Stromal cell of bone marrow (primary cell): ENCODE data around the gene RPS26.
"Not testable (repeated sequence)": the region's sequence is repeated elsewhere in the genome, so short reads cannot be mapped to it uniquely, and the experiment has no call there.

Experiments used
- DNase-seq: peaks from one replicate; pipeline ENCODE4 v3.0.0-alpha.2; 2012; ENCODE audit warnings: low read depth

The RPS26 gene

GRCh38 chr12:56021889-56022497 is 19.7 kb upstream of the RPS26 start:
- no peak for DNase-seq

DNA sequence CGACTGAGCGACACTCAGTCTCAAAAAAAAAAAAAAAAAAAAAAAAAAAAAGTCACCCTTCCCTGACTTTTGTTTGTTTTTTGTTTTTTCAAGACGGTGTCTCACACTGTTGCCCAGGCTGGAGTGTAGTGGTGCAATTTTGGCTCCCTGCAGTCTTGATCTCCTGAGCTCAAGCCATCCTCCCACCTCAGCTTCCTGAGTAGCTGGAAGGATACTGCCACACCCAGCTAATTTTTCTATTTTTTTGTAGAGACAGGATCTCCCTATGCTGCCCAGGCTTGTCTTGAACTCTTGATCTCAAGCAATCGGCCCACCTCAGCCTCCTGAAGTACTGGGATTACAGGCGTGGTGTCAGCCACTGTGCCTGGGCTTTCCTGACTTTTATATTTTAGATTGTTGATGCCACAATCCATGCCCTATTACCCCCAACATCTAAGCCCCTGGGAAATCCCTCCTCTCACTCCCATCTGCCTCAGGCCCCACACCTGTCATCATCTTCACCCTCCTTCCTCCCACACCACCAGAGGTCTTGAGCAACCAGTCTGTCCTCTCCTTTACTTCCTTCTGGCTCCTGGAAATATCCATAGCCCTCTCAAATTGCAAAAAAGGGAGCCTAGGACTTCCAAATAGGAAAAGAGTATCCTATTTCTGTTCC is 13.1 kb upstream of the RPS26 start:
- no peak for DNase-seq

DNA sequence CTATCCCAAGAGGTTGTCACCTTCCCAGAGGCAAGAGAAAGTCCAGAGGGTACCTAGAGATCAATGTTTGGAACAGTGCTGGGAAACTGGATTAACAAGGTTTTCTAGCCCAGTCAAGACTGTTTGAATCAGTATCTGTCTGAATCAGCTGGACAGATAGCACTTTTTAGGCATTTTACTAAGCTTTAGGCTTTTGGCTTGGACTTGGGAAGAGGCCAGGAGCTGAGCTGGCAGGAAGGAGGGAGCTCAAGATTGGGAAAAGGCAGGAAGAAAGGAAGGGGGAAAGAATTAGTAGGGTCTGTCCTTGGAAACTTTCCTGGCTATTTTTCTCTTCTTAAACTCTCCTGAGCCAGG is 12.6 kb upstream of the RPS26 start:
- peak; percentile 74 for DNase-seq

DNA sequence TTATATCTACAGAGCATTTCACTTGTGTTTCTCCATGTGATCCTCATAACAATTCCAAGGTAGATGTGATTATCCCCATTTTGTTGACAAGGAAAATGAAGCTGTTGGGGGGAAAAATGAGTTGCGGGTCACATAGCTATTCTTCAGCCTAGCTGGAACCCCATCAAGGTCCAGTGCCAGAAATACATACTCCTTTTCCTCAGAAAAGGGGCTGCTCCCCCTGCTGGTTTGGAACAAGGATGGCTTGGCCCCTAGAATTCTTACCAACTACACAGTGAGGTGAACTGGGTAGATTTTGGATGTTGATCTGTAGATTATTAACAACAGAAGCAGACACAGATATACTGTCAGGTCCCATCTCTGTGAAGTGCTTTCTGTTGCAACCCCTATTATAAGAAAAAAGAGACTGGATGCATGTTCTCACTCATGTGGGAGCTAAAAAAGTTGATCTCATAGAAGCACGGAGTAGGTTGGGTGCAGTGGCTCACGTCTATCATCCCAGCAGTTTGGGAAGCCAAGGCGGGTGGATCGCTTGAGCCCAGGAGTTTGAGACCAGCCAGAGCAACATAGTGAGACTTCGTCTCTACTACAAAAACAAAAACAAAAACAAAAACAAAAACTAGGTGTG is 11.9 kb upstream of the RPS26 start:
- DNase-seq, result peak; percentile 67

- DNase-seq, result no peak
Measured at GRCh38 chr12:56031987-56032386, 9.7 kb upstream of the RPS26 start.

DNA sequence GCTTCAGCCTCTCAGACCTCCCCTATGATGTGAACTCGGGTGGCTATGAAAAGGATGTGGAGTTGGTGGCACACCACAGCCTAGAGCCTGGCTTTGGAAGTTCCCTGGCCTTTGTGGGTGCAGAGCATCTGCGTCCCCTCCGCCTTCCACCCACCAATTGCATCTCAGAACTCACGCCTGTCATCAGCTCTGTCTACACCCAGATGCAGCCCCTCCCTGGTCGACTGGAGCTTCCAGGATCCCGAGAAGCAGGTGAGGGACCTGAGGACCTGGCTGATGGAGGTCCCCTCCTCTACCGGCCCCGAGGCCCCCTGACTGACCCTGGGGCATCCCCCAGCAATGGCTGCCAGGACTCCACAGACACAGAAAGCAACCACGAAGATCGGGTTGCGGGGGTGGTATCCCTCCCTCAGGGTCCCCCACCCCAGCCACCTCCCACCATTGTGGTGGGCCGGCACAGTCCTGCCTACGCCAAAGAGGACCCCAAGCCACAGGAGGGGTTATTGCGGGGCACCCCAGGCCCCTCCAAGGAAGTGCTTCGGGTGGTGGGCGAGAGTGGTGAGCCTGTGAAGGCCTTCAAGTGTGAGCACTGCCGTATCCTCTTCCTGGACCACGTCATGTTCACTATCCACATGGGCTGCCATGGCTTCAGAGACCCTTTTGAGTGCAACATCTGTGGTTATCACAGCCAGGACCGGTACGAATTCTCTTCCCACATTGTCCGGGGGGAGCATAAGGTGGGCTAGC is 7.0 kb upstream of the RPS26 start:
- DNase-seq, result no peak

GRCh38 chr12:56037161-56037560 is 4.6 kb upstream of the RPS26 start:
- DNase-seq, result no peak

DNA sequence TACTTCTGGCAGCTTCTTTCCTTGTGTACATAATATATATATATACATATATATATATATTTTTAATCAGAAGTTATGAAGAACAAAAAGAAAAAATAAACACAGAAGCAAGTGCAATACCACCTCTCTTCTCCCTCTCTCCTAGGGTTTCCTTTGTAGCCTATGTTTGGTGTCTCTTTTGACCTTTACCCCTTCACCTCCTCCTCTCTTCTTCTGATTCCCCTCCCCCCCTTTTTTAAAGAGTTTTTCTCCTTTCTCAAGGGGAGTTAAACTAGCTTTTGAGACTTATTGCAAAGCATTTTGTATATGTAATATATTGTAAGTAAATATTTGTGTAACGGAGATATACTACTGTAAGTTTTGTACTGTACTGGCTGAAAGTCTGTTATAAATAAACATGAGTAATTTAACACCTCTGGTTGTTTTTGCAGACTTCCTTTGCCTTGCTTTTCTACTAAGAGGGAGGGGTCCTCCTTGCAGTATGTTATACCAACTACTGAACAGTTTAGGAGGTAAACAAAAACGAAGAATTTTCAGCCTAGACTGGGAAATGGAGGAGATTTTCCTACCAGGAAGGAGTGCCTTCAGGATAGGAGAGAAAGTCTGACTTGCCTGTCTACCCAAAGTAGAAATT is 3.6 kb upstream of the RPS26 start:
- DNase-seq, result no peak

- DNase-seq, result no peak
Measured at GRCh38 chr12:56040151-56040550, 1.6 kb upstream of the RPS26 start.

- no peak for DNase-seq
Measured at GRCh38 chr12:56040963-56041551, 661 bp upstream of the RPS26 start.

- DNase-seq, result not testable (repeated sequence)
Measured at GRCh38 chr12:56042430-56042813, 704 bp downstream of the RPS26 start.

DNA sequence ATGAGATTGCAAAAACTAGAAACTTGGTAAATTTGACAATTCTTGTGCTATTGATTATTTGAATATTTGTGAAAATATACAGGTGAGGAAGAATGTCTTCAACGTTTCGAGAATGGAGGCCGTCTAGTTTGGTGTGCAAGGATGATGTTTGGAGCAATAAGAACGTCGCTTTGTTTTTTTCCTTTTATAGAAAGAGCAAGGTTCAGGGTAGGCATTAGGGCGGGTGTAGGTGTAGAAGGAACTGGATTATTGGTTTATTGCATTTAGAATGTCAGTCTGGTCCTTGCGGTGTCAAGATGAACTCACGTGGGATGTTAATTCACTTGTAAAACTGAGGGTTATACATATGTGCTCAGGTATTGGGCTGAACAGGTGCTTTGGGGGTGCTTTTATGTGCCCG is 1.1 kb downstream of the RPS26 start:
- DNase-seq, result no peak

- no peak for DNase-seq
Measured at GRCh38 chr12:56046027-56046780, 4.5 kb downstream of the RPS26 start.

DNA sequence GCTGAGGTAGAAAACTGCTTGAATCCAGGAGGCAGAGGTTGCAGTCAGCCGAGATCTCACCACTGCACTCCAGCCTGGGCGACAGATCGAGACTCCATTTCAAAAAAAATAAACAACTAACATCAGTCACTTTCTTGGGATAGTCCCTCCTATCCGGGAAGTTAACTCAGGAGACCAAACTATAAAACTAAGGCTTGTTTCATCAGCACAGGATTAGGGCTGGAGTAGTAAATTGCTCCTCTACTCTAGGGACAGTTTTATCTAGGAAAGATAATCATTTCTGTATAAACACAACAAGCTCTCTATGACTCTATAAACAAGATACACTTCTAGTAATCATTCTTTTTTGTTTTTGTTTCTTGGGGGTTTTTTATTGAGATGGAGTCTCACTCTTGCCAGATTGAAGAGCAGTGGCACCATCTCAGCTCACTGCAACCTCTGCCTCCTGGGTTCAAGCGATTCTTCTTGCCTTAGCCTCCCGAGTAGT is 11.7 kb downstream of the RPS26 start:
- DNase-seq, result no peak

DNA sequence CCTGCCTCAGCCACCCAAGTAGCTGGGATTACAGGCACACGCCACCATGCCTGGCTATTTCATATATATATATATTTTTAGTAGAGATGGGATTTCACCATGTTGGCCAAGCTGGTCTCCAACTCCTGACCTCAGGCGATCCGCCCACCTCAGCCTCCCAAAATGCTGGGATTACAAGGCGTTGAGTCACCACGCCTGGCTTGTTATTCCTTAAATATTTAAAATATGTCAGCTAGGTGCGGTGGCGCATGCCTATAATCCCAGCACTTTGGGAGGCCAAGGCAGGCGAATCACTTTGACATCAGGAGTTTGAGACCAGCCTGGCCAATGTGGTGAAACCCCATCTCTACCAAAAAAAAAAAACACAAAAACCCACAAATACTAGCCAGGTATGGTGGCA is 18.2 kb downstream of the RPS26 start:
- DNase-seq, result not testable (repeated sequence)

DNA sequence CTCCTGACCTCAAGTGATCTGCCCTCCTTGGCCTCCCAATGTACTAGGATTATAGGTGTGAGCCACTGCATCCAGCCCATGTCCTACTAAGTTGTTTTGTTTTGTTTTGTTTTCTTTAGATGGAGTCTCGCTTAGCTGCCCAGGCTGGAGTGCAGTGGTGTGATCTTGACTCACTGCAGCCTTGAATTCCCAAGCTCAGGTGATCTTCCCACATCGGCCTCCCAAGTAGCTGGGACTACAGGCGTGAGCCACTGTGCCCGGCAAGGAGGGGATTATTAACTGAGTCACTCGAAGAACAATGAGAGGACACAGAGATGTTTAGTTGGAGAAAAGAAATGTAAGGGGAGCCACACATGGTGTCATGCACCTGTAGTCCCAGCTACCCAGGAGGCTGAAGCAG is 20.3 kb downstream of the RPS26 start:
- no peak for DNase-seq

GRCh38 chr12:56062996-56063395 is 21.3 kb downstream of the RPS26 start:
- DNase-seq, result no peak

DNA sequence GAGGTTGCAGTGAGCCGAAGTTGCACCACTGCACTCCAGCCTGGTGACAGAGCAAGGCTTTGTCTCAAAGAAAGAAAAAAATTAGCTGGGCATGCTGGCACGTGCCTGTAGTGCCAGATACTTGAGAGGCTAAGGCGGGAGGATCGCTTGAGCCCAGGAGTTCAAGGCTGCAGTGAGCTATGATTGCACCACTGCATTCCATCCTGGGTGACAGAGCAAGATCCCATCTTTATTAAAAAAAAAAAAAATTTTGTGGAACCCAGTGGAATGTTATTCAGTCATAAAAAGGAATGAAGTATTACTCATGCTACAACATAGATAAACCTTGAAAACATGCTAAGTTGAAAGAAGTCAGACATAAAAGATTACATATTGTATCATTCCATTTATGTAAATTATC is 29.9 kb downstream of the RPS26 start:
- DNase-seq, result peak; percentile 5

- no peak for DNase-seq
Measured at GRCh38 chr12:56074396-56074795, 32.7 kb downstream of the RPS26 start.

- not testable (repeated sequence) for DNase-seq
Measured at GRCh38 chr12:56077966-56078365, 36.2 kb downstream of the RPS26 start.

GRCh38 chr12:56078427-56078826 is 36.7 kb downstream of the RPS26 start:
- DNase-seq, result no peak
